ENCODE measurements around the gene DENND4B.
"Not testable (repeated sequence)": the region's sequence is repeated elsewhere in the genome, so short reads cannot be mapped to it uniquely, and the experiment has no call there.

The DENND4B gene

DNA sequence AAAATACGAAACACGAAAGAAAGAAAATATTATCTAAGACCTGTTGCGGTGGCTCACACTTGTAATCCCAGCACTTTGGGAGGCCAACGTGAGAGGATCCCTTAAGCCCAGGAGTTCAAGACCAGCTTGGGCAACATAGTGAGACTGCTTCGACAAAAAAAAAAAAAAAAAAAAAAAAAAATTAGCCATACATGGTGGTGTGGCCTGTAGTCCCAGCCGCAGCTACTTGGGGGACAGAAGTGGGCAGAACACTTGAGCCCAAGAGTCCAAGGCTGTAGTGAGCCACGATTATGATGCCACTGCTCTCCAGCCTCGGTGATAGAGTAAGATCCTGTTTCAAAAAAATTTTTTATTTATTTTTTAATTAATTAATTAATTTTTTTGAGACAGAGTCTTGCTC is 41.1 kb upstream of the DENND4B start:
- TF ChIP-seq, protein P1, sequence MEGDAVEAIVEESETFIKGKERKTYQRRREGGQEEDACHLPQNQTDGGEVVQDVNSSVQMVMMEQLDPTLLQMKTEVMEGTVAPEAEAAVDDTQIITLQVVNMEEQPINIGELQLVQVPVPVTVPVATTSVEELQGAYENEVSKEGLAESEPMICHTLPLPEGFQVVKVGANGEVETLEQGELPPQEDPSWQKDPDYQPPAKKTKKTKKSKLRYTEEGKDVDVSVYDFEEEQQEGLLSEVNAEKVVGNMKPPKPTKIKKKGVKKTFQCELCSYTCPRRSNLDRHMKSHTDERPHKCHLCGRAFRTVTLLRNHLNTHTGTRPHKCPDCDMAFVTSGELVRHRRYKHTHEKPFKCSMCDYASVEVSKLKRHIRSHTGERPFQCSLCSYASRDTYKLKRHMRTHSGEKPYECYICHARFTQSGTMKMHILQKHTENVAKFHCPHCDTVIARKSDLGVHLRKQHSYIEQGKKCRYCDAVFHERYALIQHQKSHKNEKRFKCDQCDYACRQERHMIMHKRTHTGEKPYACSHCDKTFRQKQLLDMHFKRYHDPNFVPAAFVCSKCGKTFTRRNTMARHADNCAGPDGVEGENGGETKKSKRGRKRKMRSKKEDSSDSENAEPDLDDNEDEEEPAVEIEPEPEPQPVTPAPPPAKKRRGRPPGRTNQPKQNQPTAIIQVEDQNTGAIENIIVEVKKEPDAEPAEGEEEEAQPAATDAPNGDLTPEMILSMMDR (IDR thresholded peaks at IDR 0.05) = no peak
- Histone ChIP-seq H3K4me3 (no peak overlapping the region), H3K27ac (no peak overlapping the region)
- no peak for DNase-seq (ENCODE audit: low spot score)

- Histone ChIP-seq H3K27ac (peak within 1 kb of the TSS; percentile 86 to 90), H3K4me3 (peak within 1 kb of the TSS; percentile 83)
- TF ChIP-seq, protein P1 (IDR thresholded peaks at IDR 0.05) = no peak
- peak; percentile 96 for DNase-seq (ENCODE audit: low spot score)
Measured at GRCh38 chr1:153985941-153986761, 39.6 kb upstream of the DENND4B start, which contains the start of gene RAB13. RAB13 (minus strand) TSS chr1:153986339; CDS start chr1:153986236, 103 bp downstream.

- peak; percentile 86 for DNase-seq (ENCODE audit: low spot score)
- TF ChIP-seq, protein P1 (IDR thresholded peaks at IDR 0.05) = no peak
- Histone ChIP-seq H3K27ac (peak overlapping the region; percentile 86 to 90), H3K4me3 (peak overlapping the region; percentile 83)
Measured at GRCh38 chr1:153985341-153985912, 38.9 kb upstream of the DENND4B start.

DNA sequence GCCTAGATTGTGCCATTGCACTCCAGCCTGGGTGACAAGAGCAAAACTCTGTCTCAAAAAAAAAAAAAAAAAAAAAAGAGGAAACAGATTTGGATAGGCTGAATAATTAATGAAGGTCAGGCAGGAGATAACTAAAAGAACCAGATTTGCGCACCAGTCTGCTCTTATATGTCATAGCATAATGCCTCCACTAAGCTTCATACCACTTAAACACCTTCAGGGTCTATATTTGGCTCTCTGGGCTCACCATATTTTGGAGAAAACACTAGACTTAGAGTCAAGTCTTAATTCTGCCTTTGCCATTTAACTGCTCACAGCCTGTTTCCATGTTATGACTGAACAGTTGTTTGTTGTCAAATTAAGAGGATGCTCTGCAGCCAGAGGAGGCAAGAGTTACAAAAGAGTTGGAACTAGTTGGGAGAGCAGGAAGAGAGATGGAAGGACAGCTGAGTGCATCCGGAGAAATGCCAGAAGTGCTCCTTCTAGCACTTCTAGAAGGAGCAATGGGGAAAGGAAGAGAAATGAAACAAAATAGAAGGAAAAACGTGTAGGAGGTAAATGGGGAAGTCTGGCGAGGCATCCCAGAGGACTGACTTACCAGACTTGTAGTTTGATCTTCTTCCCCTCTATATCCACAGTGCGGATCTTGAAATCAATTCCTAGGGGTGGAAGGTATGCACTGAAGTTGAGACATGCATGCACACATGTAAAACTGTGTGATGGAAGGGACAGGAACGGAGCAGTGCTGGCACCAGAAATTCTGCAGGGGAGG is 37.8 kb upstream of the DENND4B start:
- H3K27ac ChIP-seq = peak overlapping the region in 1 of 2 donors; percentile 90
- DNase-seq (ENCODE audit: low spot score) = no peak
- TF ChIP-seq, protein P1 (IDR thresholded peaks at IDR 0.05) = no peak
- peak overlapping the region; percentile 83 for H3K4me3 ChIP-seq

DNA sequence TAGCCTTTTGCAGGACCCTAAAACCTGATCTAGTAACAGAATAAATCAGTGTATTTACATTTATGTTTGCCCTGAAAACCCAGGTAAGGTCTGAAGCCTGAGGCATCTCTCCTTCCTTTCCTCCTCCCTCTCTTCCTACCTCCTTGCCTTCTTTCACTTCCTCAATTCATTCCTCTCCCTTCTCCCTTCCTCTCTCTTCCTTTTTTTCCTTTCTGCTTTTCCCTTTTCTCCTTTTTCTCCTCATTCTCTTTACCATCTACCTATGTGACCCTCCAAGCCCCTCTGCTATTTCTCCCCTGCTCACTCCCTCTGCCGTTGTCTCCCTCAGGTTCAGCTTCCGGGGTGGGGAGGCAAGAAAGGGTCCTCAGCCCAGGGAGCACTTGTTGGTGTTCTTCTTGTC is 35.2 kb upstream of the DENND4B start:
- H3K27ac ChIP-seq; DNase-seq (ENCODE audit: low spot score); H3K4me3 ChIP-seq: not testable (repeated sequence)

DNA sequence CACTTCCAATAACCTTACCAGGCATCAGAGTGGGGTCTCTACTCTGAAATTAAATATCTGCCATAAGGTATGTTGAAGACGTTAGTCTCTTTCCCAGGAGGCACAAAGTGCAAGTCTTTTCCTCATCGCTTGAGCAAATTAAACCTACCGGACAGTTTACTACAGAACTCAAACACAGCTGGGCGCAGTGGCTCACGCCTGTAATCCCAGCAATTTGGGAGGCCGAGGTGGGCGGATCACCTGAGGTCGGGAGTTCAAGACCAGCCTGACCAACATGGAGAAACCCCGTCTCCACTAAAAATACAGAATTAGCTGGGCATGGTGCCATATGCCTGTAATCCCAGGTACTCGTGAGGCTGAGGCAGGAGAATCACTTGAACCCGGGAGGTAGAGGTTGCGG is 32.6 kb upstream of the DENND4B start:
- not testable (repeated sequence) for H3K4me3 ChIP-seq; DNase-seq (ENCODE audit: low spot score); H3K27ac ChIP-seq

- DNase-seq (ENCODE audit: low spot score) = no peak
- TF ChIP-seq, protein P1 (IDR thresholded peaks at IDR 0.05) = no peak
- Histone ChIP-seq H3K4me3 (peak overlapping the region; percentile 91), H3K27ac (peak overlapping the region; percentile 95 to 97)
Measured at GRCh38 chr1:153978274-153978909, 31.9 kb upstream of the DENND4B start.
